Muscle layer of colon (tissue), 2 donors: Measurements from ENCODE around the gene P3H2.

Experiments used
- H3K27ac ChIP-seq: one replicate; pipeline ENCODE4 v1.7.0; 2013; ENCODE audit warnings: low read depth, mild to moderate bottlenecking, low read length, moderate library complexity
- H3K27me3 ChIP-seq, 2 donors: one replicate each; pipeline ENCODE4 v1.7.0; 2013; ENCODE audit warnings: low read length in 2 of 2, mild to moderate bottlenecking in 2 of 2; ENCODE audit not compliant: insufficient read depth in 2 of 2, control insufficient read depth in 1 of 2
- H3K36me3 ChIP-seq: one replicate; pipeline ENCODE4 v1.7.0; 2013; ENCODE audit warnings: mild to moderate bottlenecking, low read length; ENCODE audit not compliant: insufficient read depth
- H3K4me1 ChIP-seq: one replicate; pipeline ENCODE4 v1.7.0; 2013; ENCODE audit warnings: mild to moderate bottlenecking, low read length; ENCODE audit not compliant: insufficient read depth
- H3K4me3 ChIP-seq, 2 donors: one replicate each; pipeline ENCODE4 v1.7.0; 2013; ENCODE audit warnings: low read length in 2 of 2, low read depth in 1 of 2, mild to moderate bottlenecking in 1 of 2, moderate library complexity in 1 of 2
- H3K9ac ChIP-seq: one replicate; pipeline ENCODE4 v1.7.0; 2013; ENCODE audit warnings: low read length
- H3K9me3 ChIP-seq: one replicate; pipeline ENCODE4 v1.7.0; 2013; ENCODE audit warnings: mild to moderate bottlenecking, low read length
- donor health status: abdominal sarcoma.
- donor health status: Adenocarcinoma of cecum.

The P3H2 gene

GRCh38 chr3:190122198-190122771 lies 1.6 kb upstream of the P3H2 start:
- H3K36me3 ChIP-seq: no peaks in the 10 kb centered on the region
- H3K4me1 ChIP-seq: peaks cover 8% of the 10 kb centered on the region
- H3K9ac ChIP-seq: no peak overlapping the region
- no peak overlapping the region for H3K27ac ChIP-seq
- no peaks in the 10 kb centered on the region for H3K9me3 ChIP-seq
- no peak overlapping the region for H3K4me3 ChIP-seq
- no peaks in the 10 kb centered on the region for H3K27me3 ChIP-seq

DNA sequence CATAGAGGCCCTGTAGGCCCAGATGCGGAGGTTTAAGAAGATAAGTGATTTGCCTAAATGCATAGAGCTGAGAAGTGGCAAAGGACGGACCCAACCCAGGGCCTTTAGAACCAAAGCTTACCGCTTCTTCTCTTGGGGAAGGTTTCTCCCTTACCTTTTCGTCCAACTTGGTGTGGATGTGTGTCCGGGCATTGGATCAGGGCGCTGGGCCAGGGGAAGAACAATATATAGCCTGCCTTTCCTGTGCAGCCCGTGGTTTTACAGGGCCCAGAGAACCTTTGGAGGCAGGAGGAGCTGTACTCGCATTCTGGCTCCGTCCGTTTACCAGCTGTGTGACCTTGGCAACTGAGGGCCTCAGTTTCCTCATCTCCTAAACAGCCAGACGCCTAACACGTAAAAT lies 686 bp upstream of the P3H2 start:
- H3K36me3 ChIP-seq: no peaks in the 10 kb centered on the region
- peaks cover 17% of the 10 kb centered on the region for H3K4me1 ChIP-seq
- no peaks in the 10 kb centered on the region for H3K9me3 ChIP-seq
- H3K4me3 ChIP-seq: no peak overlapping the region
- no peaks in the 10 kb centered on the region for H3K27me3 ChIP-seq
- no peak overlapping the region for H3K9ac ChIP-seq
- H3K27ac ChIP-seq: no peak overlapping the region

- Histone ChIP-seq H3K9me3 (no peaks in the 10 kb centered on the region), H3K36me3 (no peaks in the 10 kb centered on the region), H3K4me1 (peaks cover 17% of the 10 kb centered on the region), H3K9ac (no peak overlapping the region), H3K27me3 (no peaks in the 10 kb centered on the region), H3K27ac (peak overlapping the region; percentile 82), H3K4me3 (peak overlapping the region in 1 of 2 donors; percentile 92)
These were observed 322 bp upstream of the P3H2 start for GRCh38 chr3:190121061-190121377.

DNA sequence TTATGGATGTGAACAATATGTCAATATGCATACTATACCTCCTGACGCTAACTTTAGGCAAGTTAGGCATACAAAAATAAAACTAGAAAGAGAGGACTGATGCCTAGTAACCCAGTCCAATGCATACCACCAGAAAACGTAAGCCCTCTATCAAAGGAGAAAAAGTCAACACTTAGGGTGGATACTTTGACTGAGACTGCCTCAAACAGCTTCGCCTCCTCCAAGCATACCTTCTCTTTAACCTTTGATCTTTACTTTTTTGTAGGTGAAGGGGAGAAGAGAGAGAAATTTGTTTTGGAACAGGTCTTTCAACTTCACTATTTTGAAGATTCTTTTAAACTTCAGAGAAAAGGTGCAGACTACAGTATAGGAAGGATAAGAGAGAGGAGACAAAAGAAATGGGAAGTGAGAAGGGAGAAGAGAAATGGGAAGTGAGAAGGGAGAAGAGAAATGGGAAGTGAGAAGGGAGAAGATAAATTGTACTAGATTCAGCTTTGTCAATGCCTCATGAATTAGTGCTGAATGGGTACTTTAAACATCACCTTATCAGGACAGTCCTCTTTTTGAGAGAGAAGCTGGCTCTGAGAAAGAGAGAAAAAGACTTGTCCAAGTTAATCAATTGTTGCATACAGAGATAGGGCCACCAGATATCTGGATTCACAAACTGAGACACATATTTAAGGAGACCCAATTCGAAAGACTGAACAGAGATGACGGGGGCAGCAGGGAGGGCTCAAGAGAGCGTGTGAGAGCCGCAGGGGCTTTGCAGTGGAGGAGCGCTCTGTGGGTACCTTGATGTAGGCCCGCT lies 1.0 kb downstream of the P3H2 start:
- Histone ChIP-seq H3K4me1 (peaks cover 17% of the 10 kb centered on the region), H3K9me3 (no peaks in the 10 kb centered on the region), H3K9ac (peak overlapping the region; percentile 38), H3K27me3 (no peaks in the 10 kb centered on the region), H3K27ac (peak overlapping the region; percentile 82), H3K4me3 (peak overlapping the region; percentile 71 to 92), H3K36me3 (no peaks in the 10 kb centered on the region)

- Histone ChIP-seq H3K27ac (no peak overlapping the region), H3K27me3 (no peaks in the 10 kb centered on the region), H3K4me3 (no peak overlapping the region), H3K9ac (no peak overlapping the region), H3K4me1 (peaks cover 17% of the 10 kb centered on the region), H3K9me3 (no peaks in the 10 kb centered on the region), H3K36me3 (no peaks in the 10 kb centered on the region)
These were observed 2.3 kb downstream of the P3H2 start for GRCh38 chr3:190118438-190118837.

- Histone ChIP-seq H3K4me3 (no peak overlapping the region), H3K36me3 (no peaks in the 10 kb centered on the region), H3K9ac (no peak overlapping the region), H3K27ac (no peak overlapping the region), H3K9me3 (no peaks in the 10 kb centered on the region), H3K27me3 (no peaks in the 10 kb centered on the region), H3K4me1 (peaks cover 17% of the 10 kb centered on the region)
These were observed 2.7 kb downstream of the P3H2 start for GRCh38 chr3:190117981-190118380.

DNA sequence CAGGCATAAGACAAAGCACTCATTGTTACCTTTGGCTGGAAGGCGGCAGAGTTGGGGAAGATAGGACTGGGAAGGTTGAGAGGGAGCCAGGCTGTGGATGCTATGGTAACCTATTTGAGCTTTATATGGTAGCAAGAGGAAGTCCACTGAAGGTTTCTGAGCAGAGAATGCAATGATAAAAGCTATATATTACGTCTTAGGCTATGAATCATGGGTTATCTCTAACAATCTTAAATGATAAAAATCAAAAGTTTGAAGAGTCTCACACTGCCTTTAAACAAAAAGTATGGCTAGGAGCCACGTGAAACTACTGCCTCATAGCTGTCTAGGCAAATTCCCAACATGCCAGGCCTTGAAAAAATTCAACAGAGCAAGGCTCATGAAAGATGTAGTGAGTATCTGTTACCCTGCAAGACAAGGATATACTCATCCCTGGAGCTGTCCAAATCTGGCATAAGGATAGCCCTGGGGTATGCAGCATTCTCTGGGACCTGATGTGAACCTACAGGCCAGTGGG lies 4.1 kb downstream of the P3H2 start:
- H3K9ac ChIP-seq: no peak overlapping the region
- H3K9me3 ChIP-seq: no peaks in the 10 kb centered on the region
- H3K4me3 ChIP-seq: no peak overlapping the region
- H3K27ac ChIP-seq: no peak overlapping the region
- peaks cover 17% of the 10 kb centered on the region for H3K4me1 ChIP-seq
- no peaks in the 10 kb centered on the region for H3K36me3 ChIP-seq
- H3K27me3 ChIP-seq: no peaks in the 10 kb centered on the region

- H3K9ac ChIP-seq: no peak overlapping the region
- H3K27ac ChIP-seq: no peak overlapping the region
- no peaks in the 10 kb centered on the region for H3K9me3 ChIP-seq
- no peaks in the 10 kb centered on the region for H3K36me3 ChIP-seq
- no peak overlapping the region for H3K4me3 ChIP-seq
- H3K27me3 ChIP-seq: no peaks in the 10 kb centered on the region
- H3K4me1 ChIP-seq: peaks cover 11% of the 10 kb centered on the region
These were observed 9.9 kb downstream of the P3H2 start for GRCh38 chr3:190110826-190111225.

DNA sequence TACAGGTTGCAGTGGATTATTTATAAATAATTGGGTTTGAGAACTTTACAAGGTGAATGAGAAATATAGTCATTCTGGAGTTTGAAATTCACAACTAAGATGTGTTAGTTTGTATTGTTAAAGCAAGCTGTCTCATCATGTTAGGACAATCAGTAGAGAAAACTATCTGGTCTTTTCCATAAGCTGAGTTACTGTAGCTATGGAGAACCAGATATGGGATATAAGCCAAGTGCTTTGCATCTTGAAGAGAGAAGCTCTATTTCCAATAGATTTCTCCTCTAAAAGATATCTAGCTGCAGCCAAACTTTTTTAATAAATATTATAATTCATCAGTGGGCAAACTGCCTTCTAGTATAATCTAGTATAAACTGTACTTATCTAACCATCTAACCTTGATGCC lies 11.3 kb downstream of the P3H2 start:
- Histone ChIP-seq H3K27me3 (no peaks in the 10 kb centered on the region), H3K9me3 (no peaks in the 10 kb centered on the region), H3K9ac (no peak overlapping the region), H3K27ac (no peak overlapping the region), H3K36me3 (no peaks in the 10 kb centered on the region), H3K4me1 (peaks cover 11% of the 10 kb centered on the region), H3K4me3 (no peak overlapping the region)

DNA sequence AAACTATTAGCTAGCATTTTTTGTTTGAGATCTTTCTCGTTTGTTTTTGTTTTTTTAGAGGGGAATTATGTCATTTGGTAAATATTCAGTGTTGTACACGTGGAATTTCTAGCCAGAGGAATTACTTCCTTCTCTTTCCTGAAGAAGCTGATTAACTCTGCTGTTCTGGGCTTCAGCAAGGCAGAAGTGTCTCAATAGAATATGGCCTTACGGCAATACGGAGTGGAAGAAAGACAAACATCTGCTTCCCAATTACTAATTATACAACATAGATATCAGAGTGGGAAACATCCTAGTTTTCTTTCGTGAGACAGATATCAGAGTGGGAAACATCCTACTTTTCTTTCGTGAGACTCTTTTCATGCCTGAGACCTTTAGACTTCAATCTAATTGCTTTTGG lies 11.9 kb downstream of the P3H2 start:
- no peaks in the 10 kb centered on the region for H3K9me3 ChIP-seq
- H3K4me3 ChIP-seq: no peak overlapping the region
- no peak overlapping the region for H3K27ac ChIP-seq
- peaks cover 11% of the 10 kb centered on the region for H3K4me1 ChIP-seq
- H3K9ac ChIP-seq: no peak overlapping the region
- no peaks in the 10 kb centered on the region for H3K27me3 ChIP-seq
- H3K36me3 ChIP-seq: no peaks in the 10 kb centered on the region

GRCh38 chr3:190105876-190106275 lies 14.8 kb downstream of the P3H2 start:
- peaks cover 22% of the 10 kb centered on the region for H3K4me1 ChIP-seq
- H3K4me3 ChIP-seq: no peak overlapping the region
- no peaks in the 10 kb centered on the region for H3K27me3 ChIP-seq
- no peak overlapping the region for H3K27ac ChIP-seq
- no peaks in the 10 kb centered on the region for H3K36me3 ChIP-seq
- no peaks in the 10 kb centered on the region for H3K9me3 ChIP-seq
- H3K9ac ChIP-seq: no peak overlapping the region
